Vagina (tissue), 2 donors: ENCODE data around the gene SORCS2.

Experiments used
- CTCF ChIP-seq, 3 experiments: fragments of 450-650 bp in 2 of 3; fragments of 200-600 bp in 1 of 3; sonication (generic) in 1 of 3; IDR thresholded peaks; one replicate each; pipeline ENCODE4 v1.5.1; 2017 to 2019; ENCODE audit warnings: antibody characterized with exemption in 3 of 3, mild to moderate bottlenecking in 2 of 3, moderate library complexity in 2 of 3
- POLR2A ChIP-seq, 2 donors: fragments of 450-650 bp; IDR thresholded peaks; one replicate each; pipeline ENCODE4 v1.6.1; 2017; ENCODE audit warnings: antibody characterized with exemption in 2 of 2, mild to moderate bottlenecking in 2 of 2, moderate library complexity in 2 of 2
- POLR2AphosphoS5 ChIP-seq, 2 donors: sonication (generic); formaldehyde crosslinking; IDR thresholded peaks; one replicate each; pipeline ENCODE4 v1.9.0; 2017; ENCODE audit warnings: antibody characterized with exemption in 2 of 2, mild to moderate bottlenecking in 2 of 2, low read depth in 1 of 2; ENCODE audit not compliant: insufficient read depth in 1 of 2

- TF ChIP-seq CTCF (IDR thresholded peaks at IDR 0.05) (no peak), POLR2AphosphoS5 (IDR thresholded peaks at IDR 0.05; ENCODE audit: insufficient read depth in 1 of 2, low read depth in 1 of 2) (no peak), POLR2A (IDR thresholded peaks at IDR 0.05) (no peak)
These were observed 516.6 kb downstream of the SORCS2 start for GRCh38 chr4:7708981-7709380.
